Uterus (tissue), 4 donors: ENCODE data around the gene DMPK. TPM values are rescaled to one million over a fixed set of nuclear protein-coding genes. Genes with fewer than 3 reads are reported as not detected.

ENCODE experiments used
- DNase-seq, 2 donors: peaks; one replicate each; pipeline ENCODE4 v3.0.0-alpha.2; 2019 to 2020
- H3K27ac ChIP-seq, 2 donors: fragments of 200-600 bp; sonication (generic); 1 replicate in 1 of 2; 2 replicates in 1 of 2; pipeline ENCODE4 v1.5.1; 2016 to 2018
- H3K27me3 ChIP-seq, 2 donors: fragments of 200-600 bp; sonication (generic); one replicate each; pipeline ENCODE4 v1.5.1; 2018 to 2019; ENCODE audit warnings: control low read depth in 1 of 2
- H3K36me3 ChIP-seq, 2 donors: fragments of 200-600 bp; sonication (generic); one replicate each; pipeline ENCODE4 v1.5.1; 2019; ENCODE audit warnings: control low read depth in 1 of 2
- H3K4me1 ChIP-seq, 2 donors: fragments of 200-600 bp; sonication (generic); one replicate each; pipeline ENCODE4 v1.5.1; 2018 to 2019; ENCODE audit warnings: control low read depth in 1 of 2
- H3K4me3 ChIP-seq, 2 donors: fragments of 200-600 bp; sonication (generic); 1 replicate in 1 of 2; 2 replicates in 1 of 2; pipeline ENCODE4 v1.5.1; 2018 to 2019; ENCODE audit warnings: mild to moderate bottlenecking in 1 of 2
- H3K9me3 ChIP-seq, 2 donors: fragments of 200-600 bp; sonication (generic); one replicate each; pipeline ENCODE4 v1.5.1; 2019; ENCODE audit warnings: control low read depth in 1 of 2
- CTCF ChIP-seq, 4 experiments: fragments of 200-600 bp in 2 of 4; fragments of 450-650 bp in 2 of 4; sonication (generic) in 2 of 4; IDR thresholded peaks; one replicate each; pipeline ENCODE4 v1.5.1; 2016 to 2019; ENCODE audit warnings: antibody characterized with exemption in 4 of 4, mild to moderate bottlenecking in 2 of 4, moderate library complexity in 1 of 4
- POLR2A ChIP-seq, 2 donors: fragments of 450-650 bp; IDR thresholded peaks; one replicate each; pipeline ENCODE4 v1.6.1; 2016; ENCODE audit warnings: antibody characterized with exemption in 2 of 2, mild to moderate bottlenecking in 1 of 2, moderate library complexity in 1 of 2
- intact Hi-C: fragments of 100-400 bp; cut with DNase I; formaldehyde crosslinking; loops from one replicate; pipeline ENCODE4 v1.15.1; 2023; ENCODE audit warnings: low total_unique reads
- total RNA-seq, 4 donors: library from RNA; depleted of rRNA in 3 of 4; stranded (reverse); fragments of >200 nt in 3 of 4; gene quantifications; one replicate each; pipeline versions ENCODE4 v1.1.0 to v1.2.4, GENCODE V29; 2014 to 2023
- donor health status: DM: yes; HTN: yes; CAD: no.

Gene DMPK
- total RNA-seq, 4 donors from 2014 or later, result 15.3 to 211 (median 43.8) TPM

DNA sequence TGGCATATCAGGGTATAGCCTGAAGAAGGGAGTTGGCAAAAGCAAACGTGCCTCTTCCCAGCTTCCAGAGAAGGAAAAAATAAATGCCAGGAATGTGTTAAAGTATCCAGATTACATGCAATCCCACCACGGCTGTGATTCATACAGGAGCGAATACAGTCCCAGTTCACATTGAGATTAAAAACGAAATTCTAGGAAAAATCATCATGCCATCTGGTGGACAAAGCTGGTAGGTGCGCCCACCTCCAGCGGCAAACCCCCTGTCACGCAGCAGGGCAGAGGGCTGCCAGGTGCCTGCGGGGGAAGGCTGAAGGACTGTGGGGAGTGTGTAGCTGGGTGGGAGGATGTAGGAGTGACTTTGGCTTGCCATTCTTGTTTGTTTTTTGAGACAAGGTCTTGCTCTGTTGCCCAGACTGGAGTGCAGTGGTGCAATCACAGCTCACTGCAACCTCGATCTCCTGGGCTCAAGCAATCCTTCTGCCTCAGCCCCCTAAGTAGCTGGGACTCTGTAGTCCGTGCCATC is 16.8 kb upstream of the DMPK start:
- no peak overlapping the region for H3K4me3 ChIP-seq
- H3K27me3 ChIP-seq, result no peaks in the 10 kb centered on the region
- H3K36me3 ChIP-seq, result no peaks in the 10 kb centered on the region
- TF ChIP-seq CTCF (IDR thresholded peaks at IDR 0.05) (peak; percentile 89 to 97 (median 92)), POLR2A (IDR thresholded peaks at IDR 0.05) (no peak)
- intact Hi-C loops, result no loop called here
- H3K9me3 ChIP-seq, result no peaks in the 10 kb centered on the region
- H3K4me1 ChIP-seq, result no peaks in the 10 kb centered on the region
- peak; percentile 80 for DNase-seq
- peak overlapping the region; percentile 51 to 59 for H3K27ac ChIP-seq

GRCh38 chr19:45794627-45795026 is 12.3 kb upstream of the DMPK start:
- Histone ChIP-seq H3K4me1 (peaks cover 0 to 4% of the 10 kb centered on the region in 2 donors), H3K27ac (no peak overlapping the region), H3K36me3 (no peaks in the 10 kb centered on the region), H3K4me3 (no peak overlapping the region), H3K9me3 (no peaks in the 10 kb centered on the region), H3K27me3 (no peaks in the 10 kb centered on the region)
- TF ChIP-seq CTCF (IDR thresholded peaks at IDR 0.05), result no peak
- no peak for TF ChIP-seq POLR2A (IDR thresholded peaks at IDR 0.05)
- intact Hi-C loops, result no loop called here
- DNase-seq, result no peak

GRCh38 chr19:45793876-45794275 is 11.6 kb upstream of the DMPK start:
- Histone ChIP-seq H3K27me3 (no peaks in the 10 kb centered on the region), H3K36me3 (no peaks in the 10 kb centered on the region), H3K9me3 (no peaks in the 10 kb centered on the region), H3K4me3 (no peak overlapping the region), H3K4me1 (peaks cover 0 to 4% of the 10 kb centered on the region in 2 donors), H3K27ac (no peak overlapping the region)
- intact Hi-C loops, result no loop called here
- DNase-seq, result no peak
- no peak for TF ChIP-seq POLR2A (IDR thresholded peaks at IDR 0.05)
- TF ChIP-seq CTCF (IDR thresholded peaks at IDR 0.05), result no peak

DNA sequence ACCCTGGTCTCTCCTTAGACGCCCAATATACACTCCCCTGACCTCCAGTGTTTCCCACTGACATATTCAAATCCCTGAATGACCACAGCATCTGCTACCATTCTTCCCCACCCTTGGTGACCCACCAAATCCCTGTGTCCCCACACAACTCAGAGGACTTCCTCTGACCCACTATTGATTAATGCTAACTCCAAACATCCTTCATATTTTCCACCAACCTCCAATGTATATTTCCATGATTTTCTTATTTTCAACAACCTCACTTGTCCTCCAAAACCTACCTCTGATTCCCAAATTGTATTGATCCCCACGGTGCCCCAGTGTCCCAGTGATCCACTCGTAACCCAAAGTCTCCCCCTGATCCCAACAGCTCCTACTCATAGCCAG is 10.9 kb upstream of the DMPK start:
- peak overlapping the region in 1 of 2 donors; percentile 65 for H3K27ac ChIP-seq

More for the DNA sequence above, 10.9 kb upstream of the DMPK start:
- Histone ChIP-seq H3K36me3 (no peaks in the 10 kb centered on the region), H3K4me3 (peak overlapping the region in 1 of 2 donors; percentile 4), H3K9me3 (no peaks in the 10 kb centered on the region), H3K4me1 (peaks cover 0 to 4% of the 10 kb centered on the region in 2 donors), H3K27me3 (no peaks in the 10 kb centered on the region)
- intact Hi-C loops, result no loop called here
- TF ChIP-seq POLR2A (IDR thresholded peaks at IDR 0.05) (no peak), CTCF (IDR thresholded peaks at IDR 0.05) (no peak)
- no peak for DNase-seq
